HG03565 (cell line): ENCODE results near the gene KLHL34.

Experiments
- ATAC-seq: cut with Tn5 transposase; IDR thresholded peaks from one replicate; pipeline ENCODE4 v1.9.1; 2021; ENCODE audit warnings: mild to moderate bottlenecking, moderate library complexity; ENCODE audit not compliant: unreplicated experiment

KLHL34 gene, protein sequence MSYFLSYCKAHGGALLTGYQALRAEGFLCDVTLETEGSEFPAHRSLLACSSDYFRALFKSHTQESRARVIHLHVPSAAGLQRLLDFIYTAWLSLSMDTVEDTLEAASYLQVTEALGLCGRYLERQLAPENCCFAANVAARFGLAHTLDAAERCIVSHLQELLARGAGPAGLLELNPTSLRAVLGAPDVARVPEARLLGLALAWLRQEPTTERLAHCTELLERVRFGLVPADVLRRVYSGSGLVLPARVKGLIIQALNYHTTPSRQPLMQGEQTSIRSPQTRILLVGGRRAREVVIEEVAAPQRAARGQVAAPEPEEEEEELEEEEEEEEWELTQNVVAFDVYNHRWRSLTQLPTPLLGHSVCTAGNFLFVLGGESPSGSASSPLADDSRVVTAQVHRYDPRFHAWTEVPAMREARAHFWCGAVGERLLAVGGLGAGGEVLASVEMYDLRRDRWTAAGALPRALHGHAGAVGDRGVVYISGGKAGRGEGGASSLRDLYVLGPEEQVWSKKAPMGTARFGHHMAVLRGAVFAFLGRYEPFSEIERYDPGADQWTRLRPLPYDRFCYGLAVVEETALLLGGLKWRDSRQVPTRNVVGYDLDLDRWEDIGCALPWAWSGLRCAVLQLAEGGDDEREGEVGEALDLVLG

DNA sequence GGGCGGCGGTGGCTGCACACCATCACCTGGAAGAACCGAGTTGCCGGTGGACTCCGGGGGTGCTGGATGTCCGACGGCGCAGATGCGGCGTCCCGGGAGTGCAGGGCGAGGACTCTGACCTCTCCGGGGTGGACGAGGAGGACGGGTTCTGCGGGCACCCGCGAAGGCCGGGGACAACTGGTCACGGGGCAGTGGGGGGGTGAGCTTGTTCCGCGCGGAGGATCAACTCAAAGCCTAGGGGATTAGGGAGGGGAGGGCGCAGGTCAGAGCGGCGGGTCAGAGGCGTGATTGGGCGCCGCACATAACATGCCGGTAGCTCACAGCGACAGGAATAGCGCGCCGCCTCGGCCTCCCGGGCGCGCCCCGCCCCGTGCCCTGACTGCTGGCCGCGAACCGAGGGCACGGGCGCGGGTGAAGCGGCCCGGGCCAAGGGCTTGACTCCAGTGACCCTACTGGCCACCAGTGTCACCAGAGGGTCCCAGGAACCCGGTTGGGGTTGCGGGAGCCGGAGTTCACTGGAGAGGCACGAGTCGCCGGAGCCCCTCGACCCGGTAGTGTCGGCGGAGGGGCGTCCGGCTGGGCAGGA, at the start of gene KLHL34:
TSS of gene KLHL34 (minus strand) at position 179 of the 586 bp plus-strand sequence. CDS start 542 bp downstream, outside the sequence.
- ATAC-seq, result no peak

DNA sequence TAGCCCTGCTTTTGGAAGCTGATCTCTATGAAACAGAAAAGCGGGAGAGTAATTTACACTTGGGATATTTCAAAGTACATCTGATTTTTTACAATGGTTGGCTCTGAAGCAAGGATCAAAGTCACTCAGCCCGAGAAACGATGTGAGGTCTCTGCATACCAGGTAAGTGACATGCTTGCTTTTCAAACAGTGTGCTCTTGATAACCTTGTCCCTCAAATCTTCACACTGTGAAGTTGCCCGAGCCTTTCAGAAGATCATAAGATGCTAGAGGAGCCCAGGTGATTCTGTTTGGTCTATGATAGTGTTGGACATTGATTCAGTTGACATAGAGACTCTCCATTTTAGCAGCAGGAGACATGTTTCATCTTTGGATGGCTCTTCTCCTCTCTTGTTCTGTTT, 47.1 kb upstream of the KLHL34 start:
- ATAC-seq, result no peak

DNA sequence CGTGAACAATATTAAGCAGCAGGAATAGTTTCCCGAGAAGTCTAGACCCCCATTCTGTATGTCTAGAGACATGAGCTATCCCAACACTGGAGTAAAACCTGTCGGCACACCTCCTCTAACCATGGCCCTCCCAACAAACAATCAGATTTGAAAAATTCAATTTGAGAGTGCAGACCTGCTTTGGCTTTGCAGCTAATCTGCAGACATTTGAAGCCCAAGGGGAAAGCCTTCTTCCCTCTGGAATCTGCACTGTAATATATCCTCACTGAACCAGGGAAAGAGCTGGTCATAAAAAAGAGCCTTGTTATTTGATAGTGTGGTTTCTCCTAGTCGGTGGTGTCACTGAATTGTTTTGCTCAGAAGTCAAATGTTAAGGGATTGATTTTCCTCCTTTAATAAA, 44.6 kb upstream of the KLHL34 start:
- ATAC-seq, result no peak

DNA sequence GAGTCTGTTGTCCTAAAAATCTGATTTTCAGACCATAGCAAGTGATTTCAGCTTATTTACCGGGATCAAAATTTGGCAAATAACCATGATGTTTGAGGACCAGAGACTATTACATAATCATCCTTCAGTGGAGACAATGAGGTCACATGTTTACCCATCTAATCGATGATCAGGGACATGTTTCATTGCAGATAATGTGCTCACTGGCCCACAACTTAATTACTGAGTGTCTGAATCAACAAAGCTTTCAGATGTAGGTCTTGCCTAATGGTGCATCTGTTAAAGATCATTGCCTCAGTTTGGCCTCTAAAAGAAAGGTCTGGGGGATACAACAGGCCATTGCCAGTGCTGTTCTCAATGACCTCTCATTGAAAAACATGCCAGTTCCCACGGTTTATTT, 42.8 kb upstream of the KLHL34 start:
- ATAC-seq, result no peak

DNA sequence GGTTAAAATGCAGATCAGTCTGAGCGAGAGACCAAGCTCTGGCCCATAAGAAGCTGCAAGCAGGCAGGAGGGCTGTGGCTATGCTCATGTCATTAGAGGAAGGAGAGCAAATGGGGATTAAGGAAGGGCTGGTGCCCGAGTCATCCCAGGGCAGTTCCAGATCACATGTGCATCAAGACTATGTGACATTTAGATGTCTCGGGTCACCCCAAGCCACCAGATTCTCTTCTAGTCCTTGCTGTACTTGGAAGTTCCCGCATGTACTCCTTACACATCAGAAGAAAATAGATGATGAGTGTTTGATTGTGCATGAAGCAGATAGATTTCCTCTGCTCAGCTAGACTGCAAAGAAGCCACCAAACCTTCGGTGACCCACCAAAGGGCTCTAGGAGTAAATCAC, 42.1 kb upstream of the KLHL34 start:
- ATAC-seq, result no peak

DNA sequence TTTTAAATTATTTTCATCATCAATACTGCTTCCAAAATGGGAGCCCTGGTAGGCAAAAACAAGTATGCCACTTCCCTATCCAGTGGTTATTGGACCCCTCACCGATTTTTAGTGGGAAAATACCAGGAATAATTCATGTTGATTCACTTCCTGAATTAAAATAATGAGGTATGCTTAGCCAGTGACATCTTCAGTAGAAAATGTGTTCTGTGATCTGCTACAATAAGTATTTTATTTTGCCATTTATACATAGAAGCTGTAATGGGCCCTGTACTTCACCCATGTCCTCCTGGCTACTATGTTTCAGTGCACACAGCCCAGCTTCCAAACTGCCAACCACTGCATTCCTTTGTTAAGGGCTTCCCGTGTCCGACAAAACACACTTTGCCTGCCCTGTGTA, 41.0 kb upstream of the KLHL34 start:
- no peak for ATAC-seq

DNA sequence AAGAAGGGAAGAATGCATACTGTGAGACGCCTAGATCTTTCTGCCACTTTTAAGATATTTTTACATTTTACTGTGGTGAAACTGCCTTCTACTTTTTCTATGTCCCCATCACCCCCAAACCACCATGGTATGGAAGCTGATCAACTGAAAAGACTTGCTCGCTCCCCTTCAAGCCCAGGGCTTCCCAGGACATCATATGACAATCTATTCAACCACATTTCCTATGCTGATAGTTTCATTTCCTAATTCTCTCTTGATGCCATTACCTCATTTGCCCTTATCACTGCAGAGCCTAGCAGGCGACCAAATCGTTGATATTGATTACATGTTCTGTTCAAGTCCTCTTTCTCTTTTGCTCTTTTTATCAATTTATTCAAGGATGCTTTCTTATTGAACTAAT, 40.1 kb upstream of the KLHL34 start:
- no peak for ATAC-seq

DNA sequence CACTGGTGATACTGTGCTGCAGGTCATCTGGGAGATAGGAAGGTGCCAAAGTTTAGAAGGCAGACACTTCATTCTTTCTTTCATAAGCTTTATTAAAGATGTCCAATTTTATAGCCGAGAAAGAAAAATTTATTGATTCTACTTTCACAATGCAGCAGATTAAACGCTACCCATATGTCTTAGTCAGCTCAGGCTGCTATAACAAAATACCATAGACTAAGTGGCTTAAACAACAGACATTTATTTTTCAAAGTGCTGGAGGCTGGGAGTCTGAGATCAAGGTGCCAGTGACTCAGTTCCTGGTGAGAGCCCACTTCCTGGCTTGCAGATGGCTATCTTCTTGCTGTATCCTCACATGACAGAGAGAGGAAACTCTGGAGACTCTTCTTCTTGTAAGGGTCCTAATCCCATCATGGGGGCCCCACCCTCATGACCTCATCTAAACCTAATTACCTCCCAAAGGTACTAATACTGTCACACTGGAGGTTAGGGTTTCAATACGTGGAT, 33.4 kb upstream of the KLHL34 start:
- ATAC-seq, result no peak

DNA sequence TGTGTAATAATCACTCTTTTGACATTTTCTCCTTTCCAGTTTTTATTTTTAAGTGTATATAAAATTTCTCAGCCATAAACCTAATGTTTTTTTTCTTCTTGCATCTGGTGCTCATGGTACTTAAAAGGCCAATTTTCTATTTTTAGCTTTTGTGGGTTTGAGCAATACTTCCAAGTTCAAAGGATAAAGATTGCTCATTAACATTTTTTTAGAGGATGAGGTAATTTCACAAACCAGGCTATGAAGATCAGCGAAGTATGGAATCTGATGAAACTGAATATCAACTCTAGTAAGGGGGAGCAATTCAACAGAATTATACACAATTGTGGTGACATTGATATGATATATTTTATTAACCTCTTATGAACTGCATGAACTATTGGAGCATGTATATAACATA, 25.8 kb upstream of the KLHL34 start:
- ATAC-seq, result no peak

DNA sequence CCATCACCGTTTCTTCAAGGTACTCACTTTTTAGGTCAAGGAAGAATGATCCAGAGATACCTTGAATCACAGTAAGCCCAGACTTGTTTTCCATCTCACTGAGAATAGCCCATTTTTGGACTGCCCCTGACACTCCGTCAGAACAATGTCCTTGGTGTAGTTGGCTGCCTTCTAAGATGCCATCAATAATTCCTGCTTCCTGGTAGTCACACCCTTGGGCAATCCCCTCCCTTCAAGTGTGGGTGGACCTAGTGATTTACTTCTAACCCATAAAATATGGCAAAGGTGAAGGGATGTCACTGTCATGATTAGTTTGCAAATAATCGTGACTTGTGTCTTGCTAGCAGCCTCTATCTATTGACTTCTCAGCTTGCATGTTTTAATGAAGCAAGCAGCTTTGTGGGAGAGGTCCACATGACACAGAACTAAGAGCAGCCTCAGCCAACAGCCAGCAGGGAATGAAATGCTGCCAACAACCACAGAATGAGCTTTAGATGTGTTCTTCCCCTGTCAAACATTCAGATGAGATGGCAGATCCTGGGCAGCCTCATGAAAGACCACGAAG, 20.0 kb upstream of the KLHL34 start:
- no peak for ATAC-seq

DNA sequence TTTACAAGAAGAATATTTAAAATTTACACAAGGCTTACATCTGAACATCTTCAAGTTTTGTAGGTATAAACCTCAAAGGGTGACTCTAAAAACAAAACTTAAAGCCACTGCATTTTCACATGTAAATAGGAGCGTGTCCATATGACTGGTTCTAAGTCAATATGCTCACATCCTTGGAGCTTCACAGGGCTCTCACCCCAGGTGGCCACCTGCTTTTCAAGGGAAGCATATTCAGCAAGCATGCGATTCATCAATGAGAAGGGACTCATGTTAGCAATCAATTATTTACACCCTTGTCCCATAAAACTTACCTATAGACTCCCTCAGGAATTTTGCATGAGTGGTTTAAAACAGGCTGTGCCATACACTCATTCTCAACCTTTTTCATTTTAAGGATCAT, 17.8 kb upstream of the KLHL34 start:
- no peak for ATAC-seq

DNA sequence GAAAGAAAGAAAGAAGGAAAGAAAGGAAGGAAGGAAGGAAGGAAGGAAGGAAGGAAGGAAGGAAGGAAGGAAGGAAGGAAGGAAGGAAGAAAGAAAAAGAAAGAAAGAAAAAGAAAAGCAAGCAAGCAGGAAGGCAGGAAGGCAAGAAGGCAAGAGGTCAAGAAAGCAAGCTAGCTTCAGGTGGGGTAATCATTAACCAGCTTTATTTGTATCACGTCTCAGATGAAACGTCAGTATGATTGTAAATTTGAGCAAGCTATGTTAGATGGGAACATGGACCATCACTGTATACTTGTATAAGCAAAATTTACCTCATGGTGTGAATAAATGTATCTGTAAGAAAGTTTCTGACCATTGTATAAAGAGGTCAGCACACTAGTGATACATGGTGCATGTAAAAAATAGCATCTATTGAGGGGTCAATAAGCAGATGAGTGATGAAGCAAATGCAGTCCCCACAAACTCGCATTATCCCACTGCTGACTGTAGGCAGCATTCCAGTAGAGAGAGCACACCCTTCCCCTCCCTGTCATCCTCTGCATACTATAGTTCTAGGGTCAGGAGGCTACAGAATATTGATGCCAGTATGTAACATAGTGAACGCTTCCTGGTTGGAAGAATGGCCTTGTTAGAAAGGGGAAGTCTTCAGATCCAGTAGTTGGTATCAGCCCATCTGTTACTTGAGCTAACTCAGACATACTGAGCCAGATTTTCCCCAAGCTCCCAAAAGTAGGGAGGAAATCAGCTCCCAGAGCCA, 16.5 kb upstream of the KLHL34 start:
- ATAC-seq, result no peak

DNA sequence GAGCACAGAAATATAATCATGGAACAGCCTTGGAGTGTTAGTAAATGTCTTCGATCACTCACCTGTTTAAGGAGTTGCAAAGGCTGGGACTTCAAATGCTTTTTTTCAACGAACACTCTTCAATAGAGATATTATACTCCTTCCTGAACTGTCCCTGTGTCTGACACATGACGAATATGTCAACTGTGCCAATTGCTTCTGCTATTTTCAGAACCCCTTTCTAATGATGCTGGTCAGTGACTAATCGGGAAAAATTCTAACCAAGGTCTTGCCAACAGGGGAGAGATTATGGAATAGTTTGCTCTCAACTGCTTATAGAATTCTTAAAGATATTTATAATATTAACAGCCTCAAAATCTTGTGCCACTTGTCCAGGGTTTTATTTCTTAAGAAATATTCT, 8.5 kb upstream of the KLHL34 start:
- ATAC-seq, result no peak

DNA sequence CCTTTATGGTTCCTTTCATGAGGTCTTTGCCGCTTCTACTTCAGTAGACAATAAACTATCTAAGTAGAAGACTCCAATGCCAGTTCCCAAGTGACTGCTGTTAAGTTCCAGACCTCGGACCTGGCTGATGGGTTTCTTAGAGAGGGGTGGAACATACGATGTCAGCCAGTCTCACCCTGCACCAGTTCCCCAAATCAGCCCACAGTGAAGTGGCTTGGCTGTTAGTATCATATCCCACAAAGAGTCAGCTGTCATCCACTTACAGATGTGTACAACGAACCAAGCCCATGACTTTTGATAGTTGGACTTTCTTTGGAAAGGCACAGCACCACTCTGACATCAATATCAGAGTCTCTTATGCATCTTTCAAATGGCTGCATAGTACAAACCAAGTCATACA, 8.1 kb upstream of the KLHL34 start:
- no peak for ATAC-seq

DNA sequence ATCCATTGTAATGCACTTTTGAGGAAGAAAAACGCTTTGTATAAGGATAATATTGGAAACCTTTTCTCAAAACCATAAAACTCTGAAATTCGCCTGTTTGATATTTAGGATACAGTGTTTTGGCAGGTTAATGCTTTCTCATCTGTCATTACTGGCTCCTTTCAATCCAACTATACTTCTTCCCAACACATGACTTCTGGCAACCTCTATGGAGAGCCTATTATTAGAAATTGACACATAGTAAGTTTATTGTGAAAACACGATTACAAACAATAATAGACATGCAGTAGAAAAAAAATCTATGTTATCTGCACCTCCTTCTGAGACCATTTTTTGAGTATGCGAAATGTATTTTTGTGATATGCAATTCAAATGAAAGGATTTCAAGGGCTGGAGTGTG, 4.6 kb upstream of the KLHL34 start:
- no peak for ATAC-seq

DNA sequence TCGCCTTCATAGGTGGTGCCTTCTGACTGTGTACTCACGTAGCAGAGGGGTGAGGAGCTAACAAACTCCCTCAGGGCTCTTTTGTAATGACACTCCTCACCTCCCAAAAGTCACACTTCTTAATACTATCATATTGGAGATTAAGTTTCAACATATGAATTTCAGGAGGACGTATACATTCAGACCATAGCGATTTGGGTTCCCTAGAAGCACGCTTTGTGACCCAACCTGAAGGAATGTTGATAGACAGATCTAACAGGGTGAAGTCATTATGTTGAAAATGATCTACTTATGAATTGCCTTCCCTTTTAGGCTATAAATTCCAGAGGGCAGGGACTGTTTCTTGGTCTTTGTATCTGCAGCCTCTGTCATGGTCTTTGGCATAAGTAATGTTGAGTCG, 3.2 kb upstream of the KLHL34 start:
- ATAC-seq, result no peak

DNA sequence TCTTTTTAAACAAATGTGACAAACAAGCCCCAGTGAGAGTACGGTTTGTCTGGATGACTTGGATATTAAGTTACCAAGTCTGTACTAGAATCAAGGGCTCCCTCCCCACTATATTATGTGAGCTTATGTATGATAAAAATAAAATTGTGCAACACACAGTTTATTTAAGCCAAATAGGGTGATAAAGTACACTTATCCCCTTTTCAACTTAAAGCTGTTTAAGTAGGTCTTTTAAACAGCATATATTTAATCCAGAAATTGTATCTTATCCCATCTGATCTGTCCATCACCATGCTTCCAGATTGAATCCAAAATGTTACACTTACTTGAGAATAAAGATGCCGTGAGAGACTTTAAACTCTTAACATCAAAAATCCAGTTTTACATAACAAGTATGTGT, 2.0 kb upstream of the KLHL34 start:
- no peak for ATAC-seq

DNA sequence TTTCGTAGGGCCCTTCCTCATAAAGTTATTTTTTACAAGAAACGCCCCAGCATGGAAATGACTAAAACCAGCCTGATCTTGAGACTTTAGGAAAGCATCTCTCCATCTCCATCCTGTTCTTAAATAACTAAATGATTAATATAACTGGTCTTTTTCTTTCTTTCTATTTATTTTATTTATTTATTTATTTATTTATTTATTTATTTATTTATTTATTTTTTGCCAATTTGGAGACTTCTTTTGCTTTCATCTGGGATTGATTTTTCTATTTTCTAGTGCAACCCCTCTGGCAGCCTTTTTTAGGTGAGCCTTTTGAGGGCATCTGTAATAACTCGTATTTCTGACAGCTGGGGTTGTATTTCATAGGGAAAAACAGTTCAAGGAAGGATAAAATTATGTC, 1.2 kb upstream of the KLHL34 start:
- no peak for ATAC-seq

DNA sequence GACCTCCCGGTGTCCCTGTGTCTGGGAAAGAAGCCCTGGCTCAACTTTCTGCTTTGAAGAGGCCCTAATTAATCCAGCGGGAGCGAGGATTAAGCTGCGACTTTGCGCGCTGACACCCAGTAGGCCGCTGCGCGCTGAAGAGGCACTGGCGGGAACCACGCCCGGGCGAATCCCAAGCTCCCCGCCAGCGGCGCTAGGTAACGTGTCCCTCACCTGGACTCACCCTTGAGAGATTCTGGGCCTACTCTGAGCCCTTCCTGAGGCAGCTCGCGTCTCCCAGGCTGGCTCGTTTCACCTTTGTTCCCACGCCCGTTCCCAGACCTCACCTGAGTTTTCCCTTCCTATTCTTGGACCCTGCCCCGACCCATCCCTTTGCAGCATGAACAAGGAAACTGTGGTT, 616 bp upstream of the KLHL34 start:
- ATAC-seq, result no peak

DNA sequence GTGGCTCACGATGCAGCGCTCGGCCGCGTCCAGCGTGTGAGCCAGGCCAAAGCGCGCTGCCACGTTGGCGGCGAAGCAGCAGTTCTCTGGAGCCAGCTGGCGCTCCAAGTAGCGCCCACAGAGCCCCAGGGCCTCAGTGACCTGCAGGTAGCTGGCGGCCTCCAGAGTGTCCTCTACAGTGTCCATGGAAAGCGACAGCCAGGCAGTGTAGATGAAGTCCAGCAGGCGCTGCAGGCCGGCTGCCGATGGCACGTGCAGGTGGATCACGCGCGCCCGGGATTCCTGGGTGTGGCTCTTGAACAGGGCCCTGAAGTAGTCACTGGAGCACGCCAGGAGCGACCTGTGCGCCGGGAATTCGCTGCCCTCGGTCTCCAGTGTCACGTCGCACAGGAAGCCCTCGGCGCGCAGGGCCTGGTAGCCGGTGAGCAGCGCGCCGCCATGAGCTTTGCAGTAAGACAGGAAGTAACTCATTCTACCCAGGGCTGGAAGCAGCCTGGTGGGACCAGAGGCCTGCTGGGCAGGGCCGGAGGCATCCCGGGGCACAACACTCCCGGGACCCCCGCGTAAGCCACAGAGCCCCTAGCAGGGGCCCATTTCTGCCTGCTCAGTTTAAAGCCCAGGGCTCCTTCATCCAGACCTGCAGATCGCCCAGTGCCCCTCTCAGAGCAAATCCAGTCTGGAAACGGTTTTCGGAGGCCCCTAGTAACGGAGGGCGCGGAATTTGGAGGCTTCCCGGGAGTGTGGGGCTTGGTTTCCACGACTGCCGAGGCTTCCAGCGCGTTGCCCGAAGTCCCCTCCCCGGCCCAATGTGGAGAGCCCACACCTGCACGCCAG, 595 bp downstream of the KLHL34 start:
- no peak for ATAC-seq
